Left ventricle myocardium inferior (tissue), 1 donor: ENCODE data around the gene RABGEF1. TPM values are rescaled to one million over a fixed set of nuclear protein-coding genes. Genes with fewer than 3 reads are reported as not detected.
"Not testable (repeated sequence)": the region's sequence is repeated elsewhere in the genome, so short reads cannot be mapped to it uniquely, and the experiment has no call there.

Source experiments
- DNase-seq: peaks from one replicate; pipeline ENCODE4 v3.0.0-alpha.2; 2020
- H3K27ac ChIP-seq: fragments of 200-600 bp; replicated peaks from 2 replicates; pipeline ENCODE4 v1.8.0; 2021
- H3K27me3 ChIP-seq: fragments of 200-600 bp; 2 replicates; pipeline ENCODE4 v1.8.0; 2021; ENCODE audit warnings: low read depth
- H3K36me3 ChIP-seq: fragments of 200-600 bp; 2 replicates; pipeline ENCODE4 v1.8.0; 2021
- H3K4me1 ChIP-seq: fragments of 200-600 bp; 2 replicates; pipeline ENCODE4 v1.8.0; 2021
- H3K4me3 ChIP-seq: fragments of 200-600 bp; 2 replicates; pipeline ENCODE4 v1.8.0; 2021; ENCODE audit warnings: mild to moderate bottlenecking, moderate library complexity
- H3K9me3 ChIP-seq: fragments of 200-600 bp; replicated peaks from 2 replicates; pipeline ENCODE4 v1.8.0; 2021
- intact Hi-C: fragments of 100-400 bp; cut with micrococcal nuclease; formaldehyde crosslinking; loops from one replicate; pipeline ENCODE4 v1.11.0; 2022
- long read RNA-seq: library from polyadenylated mRNA; unstranded; transcript quantifications from one replicate; pipeline ENCODE4 v2.0.0, GENCODE V29; 2021
- total RNA-seq: library from RNA; stranded (reverse); fragmentation: NEBNext Ultra II Directional; extraction: Animal tissue kit (Norgen Biotek cat#: 25700); gene quantifications from one replicate; pipeline ENCODE4 v1.2.1, GENCODE V29; 2021
- TF ChIP-seq, protein P1 (sequence below): fragments of 200-600 bp; IDR thresholded peaks from 2 replicates; pipeline ENCODE4 v1.8.0; 2021; ENCODE audit warnings: antibody characterized with exemption, mild to moderate bottlenecking, borderline replicate concordance
- donor health status: DM: no; HTN: yes; CAD: no; lungs with severe emphysema.

Gene RABGEF1
- 17.4 TPM for total RNA-seq
- long read RNA-seq, full-length matches to known transcripts: 18 of 32 reads
- long read RNA-seq, partial matches to known transcripts: 2 of 32 reads
- long read RNA-seq, other reads (novel, unspliced or antisense): 12 of 32 reads

DNA sequence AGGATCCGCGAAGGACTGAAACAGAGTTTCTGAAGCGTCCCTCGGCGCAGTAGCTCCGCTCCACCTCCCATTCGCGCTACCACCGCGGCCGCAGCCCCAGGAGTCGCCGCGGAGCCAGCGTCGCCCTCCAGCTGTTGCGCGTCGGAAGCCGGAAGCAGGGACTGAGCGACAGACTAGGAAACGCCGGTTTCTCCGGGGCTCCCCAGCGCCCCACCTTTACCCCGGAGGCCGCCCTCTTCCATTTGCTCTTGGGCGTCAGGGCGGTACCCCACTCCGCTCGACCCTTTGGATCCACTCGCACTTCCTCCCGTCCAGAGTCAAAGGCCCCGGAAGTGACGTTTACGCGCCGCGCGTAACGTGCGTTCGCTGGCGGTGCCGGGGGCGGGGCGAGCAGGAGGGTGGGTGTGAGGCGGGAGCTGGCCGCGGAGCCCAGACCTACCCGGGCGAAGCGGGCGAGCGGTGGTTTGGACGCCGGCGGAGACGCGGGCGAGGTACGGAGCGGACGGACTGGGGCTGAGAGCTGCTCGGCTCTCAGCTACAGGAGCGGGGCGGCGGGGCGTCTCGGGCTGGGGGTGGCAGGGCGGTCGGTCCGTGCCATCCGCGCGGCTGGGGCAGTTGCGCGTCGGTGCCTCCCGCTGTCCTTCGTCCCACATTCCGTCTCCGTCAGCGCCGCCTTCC, at the start of gene RABGEF1:
Gene RABGEF1 (plus strand): TSS at position 432 of the 678 bp plus-strand sequence. CDS start 31,167 bp downstream, outside the sequence.
- peak; percentile 98 for DNase-seq
- Histone ChIP-seq H3K36me3 (peaks cover 10% of the 10 kb centered on the region), H3K4me3 (peak within 1 kb of the TSS; percentile 96), H3K27me3 (no peaks in the 10 kb centered on the region), H3K27ac (peak within 1 kb of the TSS; percentile 96), H3K4me1 (peaks cover 62% of the 10 kb centered on the region), H3K9me3 (peaks cover 12% of the 10 kb centered on the region)
- TF ChIP-seq, protein P1, sequence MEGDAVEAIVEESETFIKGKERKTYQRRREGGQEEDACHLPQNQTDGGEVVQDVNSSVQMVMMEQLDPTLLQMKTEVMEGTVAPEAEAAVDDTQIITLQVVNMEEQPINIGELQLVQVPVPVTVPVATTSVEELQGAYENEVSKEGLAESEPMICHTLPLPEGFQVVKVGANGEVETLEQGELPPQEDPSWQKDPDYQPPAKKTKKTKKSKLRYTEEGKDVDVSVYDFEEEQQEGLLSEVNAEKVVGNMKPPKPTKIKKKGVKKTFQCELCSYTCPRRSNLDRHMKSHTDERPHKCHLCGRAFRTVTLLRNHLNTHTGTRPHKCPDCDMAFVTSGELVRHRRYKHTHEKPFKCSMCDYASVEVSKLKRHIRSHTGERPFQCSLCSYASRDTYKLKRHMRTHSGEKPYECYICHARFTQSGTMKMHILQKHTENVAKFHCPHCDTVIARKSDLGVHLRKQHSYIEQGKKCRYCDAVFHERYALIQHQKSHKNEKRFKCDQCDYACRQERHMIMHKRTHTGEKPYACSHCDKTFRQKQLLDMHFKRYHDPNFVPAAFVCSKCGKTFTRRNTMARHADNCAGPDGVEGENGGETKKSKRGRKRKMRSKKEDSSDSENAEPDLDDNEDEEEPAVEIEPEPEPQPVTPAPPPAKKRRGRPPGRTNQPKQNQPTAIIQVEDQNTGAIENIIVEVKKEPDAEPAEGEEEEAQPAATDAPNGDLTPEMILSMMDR: no peak
- intact Hi-C loops: no loop called here

DNA sequence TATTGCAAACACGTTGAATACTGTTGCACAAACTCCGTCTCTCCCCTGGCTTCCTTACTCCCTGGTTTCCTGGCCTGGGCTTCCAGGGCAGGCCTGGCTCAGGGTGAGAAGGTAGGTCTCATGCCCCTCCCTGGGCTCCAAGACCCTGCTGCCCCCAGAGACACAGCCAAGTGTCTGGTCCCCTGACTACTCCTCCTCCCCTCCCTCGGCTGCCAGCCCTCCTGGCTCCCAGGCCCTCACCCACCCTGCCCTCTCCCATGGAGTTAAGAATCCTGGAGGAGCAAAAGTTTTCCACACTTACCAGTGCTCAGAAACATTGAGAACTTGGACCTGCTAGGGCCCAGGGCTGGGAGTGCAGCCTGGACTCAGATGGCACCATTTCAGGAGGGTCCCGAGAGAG, 47.2 kb upstream of the RABGEF1 start:
- H3K4me3 ChIP-seq: no peak overlapping the region
- no peak for DNase-seq
- intact Hi-C loops: no loop called here
- peaks cover 9% of the 10 kb centered on the region for H3K4me1 ChIP-seq
- H3K27ac ChIP-seq: no peak overlapping the region
- H3K27me3 ChIP-seq: no peaks in the 10 kb centered on the region
- peaks cover 5% of the 10 kb centered on the region for H3K36me3 ChIP-seq
- H3K9me3 ChIP-seq: peaks cover 4% of the 10 kb centered on the region
- TF ChIP-seq, protein P1: no peak

DNA sequence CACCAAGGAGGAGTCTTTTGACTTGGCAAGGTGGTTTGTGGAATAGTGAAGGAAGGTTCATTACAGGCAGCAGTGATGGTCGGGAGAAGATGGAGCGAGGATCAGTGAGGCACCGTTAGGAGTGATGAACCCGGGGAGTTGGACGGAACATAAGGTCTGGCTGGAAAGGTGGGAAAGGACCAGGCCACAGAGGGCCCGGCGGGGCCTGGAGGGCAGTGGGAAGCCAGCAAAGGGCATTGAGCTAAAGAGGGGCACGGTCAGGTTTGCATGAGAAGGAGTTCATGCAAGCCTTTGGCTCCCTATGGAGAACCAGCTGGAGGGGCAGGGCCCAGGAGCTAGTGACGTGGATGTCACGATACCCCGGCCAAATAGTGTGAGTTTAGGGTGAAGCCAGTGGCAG, 46.2 kb upstream of the RABGEF1 start:
- DNase-seq: no peak
- Histone ChIP-seq H3K36me3 (peaks cover 5% of the 10 kb centered on the region), H3K27me3 (no peaks in the 10 kb centered on the region), H3K9me3 (no peaks in the 10 kb centered on the region), H3K4me1 (peaks cover 9% of the 10 kb centered on the region), H3K27ac (no peak overlapping the region), H3K4me3 (no peak overlapping the region)
- TF ChIP-seq, protein P1: no peak
- intact Hi-C loops: no loop called here

DNA sequence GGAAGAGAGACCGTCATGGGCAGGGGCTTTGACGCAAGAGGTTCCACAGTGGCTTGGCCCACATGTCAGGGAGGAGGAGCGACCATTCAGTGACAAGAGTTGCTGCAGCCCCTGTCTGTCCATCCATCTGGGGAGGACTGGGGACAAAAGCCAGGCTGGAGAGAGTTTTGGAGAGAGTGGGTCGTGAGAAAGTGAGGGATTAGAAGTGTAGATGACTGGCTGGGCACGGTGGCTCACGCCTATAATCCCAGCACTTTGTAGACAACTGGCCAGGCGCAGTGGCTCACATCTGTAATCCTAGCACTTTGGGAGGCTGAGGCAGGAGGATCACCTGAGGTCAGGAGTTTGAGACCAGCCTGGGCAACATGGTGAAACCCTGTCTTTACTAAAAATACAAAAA, 45.1 kb upstream of the RABGEF1 start:
- H3K4me3 ChIP-seq, H3K9me3 ChIP-seq, H3K27me3 ChIP-seq, H3K27ac ChIP-seq, intact Hi-C loops, H3K36me3 ChIP-seq, DNase-seq: not testable (repeated sequence)
- H3K4me1 ChIP-seq: peaks cover 17% of the 10 kb centered on the region

DNA sequence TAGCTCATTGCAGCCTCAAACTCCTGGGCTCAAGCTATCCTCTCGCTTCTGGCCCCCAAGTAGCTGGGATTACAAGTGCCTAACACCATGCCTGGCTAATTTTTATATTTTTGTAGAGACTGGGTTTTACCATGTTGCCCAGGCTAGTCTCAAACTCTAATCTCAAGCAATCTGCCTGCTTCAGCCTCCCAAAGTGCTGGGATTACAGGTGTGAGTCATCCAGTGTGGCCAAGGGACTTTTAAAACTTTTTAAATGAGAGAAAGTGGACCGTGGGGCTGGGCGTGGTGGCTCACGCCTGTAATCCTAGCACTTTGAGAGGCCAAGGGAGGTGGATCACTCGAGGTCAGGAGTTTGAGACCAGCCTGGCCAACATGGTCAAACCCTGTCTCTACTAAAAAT, 44.4 kb upstream of the RABGEF1 start:
- H3K27me3 ChIP-seq, H3K9me3 ChIP-seq, H3K27ac ChIP-seq, H3K36me3 ChIP-seq, intact Hi-C loops, DNase-seq, H3K4me3 ChIP-seq: not testable (repeated sequence)
- peaks cover 17% of the 10 kb centered on the region for H3K4me1 ChIP-seq

DNA sequence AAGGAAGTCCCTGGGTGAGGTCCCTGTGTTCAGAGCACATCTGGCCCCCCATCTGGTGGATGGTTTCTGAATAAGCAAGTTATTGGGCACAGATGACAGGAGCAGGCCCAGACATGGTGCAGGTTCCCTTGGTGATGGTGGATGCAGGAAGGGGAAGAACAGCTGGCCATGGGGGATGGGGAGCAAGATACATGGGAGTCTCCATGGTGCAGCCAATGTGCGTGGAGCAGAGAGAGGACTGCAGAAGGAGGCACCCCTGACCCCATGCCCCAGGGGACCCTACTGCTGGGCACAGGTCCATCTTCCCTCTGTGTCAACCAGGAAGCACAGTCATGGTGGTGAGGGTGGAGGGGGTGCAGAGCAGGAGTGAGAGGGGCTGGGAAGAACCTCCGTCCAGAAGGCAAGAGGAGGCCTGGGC, 43.8 kb upstream of the RABGEF1 start:
- Histone ChIP-seq H3K4me3 (no peak overlapping the region), H3K4me1 (peaks cover 17% of the 10 kb centered on the region), H3K36me3 (peaks cover 5% of the 10 kb centered on the region), H3K27me3 (no peaks in the 10 kb centered on the region), H3K27ac (no peak overlapping the region), H3K9me3 (no peaks in the 10 kb centered on the region)
- peak; percentile 22 for DNase-seq
- TF ChIP-seq, protein P1: no peak
- intact Hi-C loops: no loop called here
